GM19240 (cell line): ENCODE data around the gene PRRG3.

Experiments
- DNase-seq: peaks from one replicate; pipeline ENCODE4 v3.0.0; 2011; ENCODE audit warnings: low spot score; ENCODE audit not compliant: insufficient read length

PRRG3 gene

GRCh38 chrX:151742311-151742710 is 47.1 kb downstream of the PRRG3 start:
- DNase-seq: no peak

- DNase-seq: no peak
These were observed 48.6 kb downstream of the PRRG3 start for GRCh38 chrX:151743651-151744470.

- no peak for DNase-seq
These were observed 50.4 kb downstream of the PRRG3 start for GRCh38 chrX:151745651-151746050.

- no peak for DNase-seq
These were observed 51.2 kb downstream of the PRRG3 start for GRCh38 chrX:151746502-151746901.

GRCh38 chrX:151750511-151750910 is 55.3 kb downstream of the PRRG3 start:
- DNase-seq: no peak

GRCh38 chrX:151752847-151753246 is 57.6 kb downstream of the PRRG3 start:
- no peak for DNase-seq

GRCh38 chrX:151753313-151754046 is 58.2 kb downstream of the PRRG3 start:
- DNase-seq: peak; percentile 17

- no peak for DNase-seq
These were observed 58.8 kb downstream of the PRRG3 start for GRCh38 chrX:151754047-151754429.

GRCh38 chrX:151754641-151755215 is 59.5 kb downstream of the PRRG3 start:
- DNase-seq: no peak
